Ovary (tissue), 9 donors: ENCODE measurements around the gene SOX5. TPM values are rescaled to one million over a fixed set of nuclear protein-coding genes. Genes with fewer than 3 reads are reported as not detected.

Source experiments
- DNase-seq, 5 donors: peaks; one replicate each; pipeline ENCODE4 v3.0.0-alpha.2; 2019 to 2020
- H3K27ac ChIP-seq, 2 donors: fragments of 200-600 bp; one replicate each; pipeline versions ENCODE4 v1.5.1 to v1.8.0; 2019 to 2022
- H3K27me3 ChIP-seq: fragments of 200-600 bp; one replicate; pipeline ENCODE4 v1.8.0; 2022
- H3K36me3 ChIP-seq: fragments of 200-600 bp; sonication (generic); one replicate; pipeline ENCODE4 v1.5.1; 2019
- H3K4me1 ChIP-seq: one replicate; pipeline ENCODE4 v1.8.1; 2013; ENCODE audit warnings: mild to moderate bottlenecking, moderate library complexity; ENCODE audit not compliant: insufficient read depth
- H3K4me3 ChIP-seq: fragments of 200-600 bp; sonication (generic); one replicate; pipeline ENCODE4 v1.5.1; 2017
- H3K9me3 ChIP-seq, 2 donors: fragments of 200-600 bp in 1 of 2; sonication (generic) in 1 of 2; one replicate each; pipeline versions ENCODE4 v1.5.1 to v1.8.1; 2013 to 2019; ENCODE audit warnings: mild to moderate bottlenecking in 1 of 2, moderate library complexity in 1 of 2
- CTCF ChIP-seq, 3 donors: fragments of 450-650 bp in 2 of 3; fragments of 200-600 bp in 1 of 3; IDR thresholded peaks; one replicate each; pipeline versions ENCODE4 v1.5.1 to v1.8.0; 2016 to 2022; ENCODE audit warnings: antibody characterized with exemption in 3 of 3, mild to moderate bottlenecking in 1 of 3
- EP300 ChIP-seq: sonication (generic); formaldehyde crosslinking; IDR thresholded peaks from one replicate; pipeline ENCODE4 v1.6.1; 2017; ENCODE audit warnings: antibody characterized with exemption
- POLR2A ChIP-seq: fragments of 450-650 bp; IDR thresholded peaks from one replicate; pipeline ENCODE4 v1.6.1; 2017; ENCODE audit warnings: antibody characterized with exemption, mild to moderate bottlenecking, moderate library complexity
- WGBS, 3 donors: extraction: QIAGEN DNeasy Blood & Tissue Kit in 1 of 3; methylation state at CpG; one replicate each; pipeline versions ENCODE4 v1.1.5 to v1.1.7; 2013 to 2017; 5-methylcytosine and 5-hydroxymethylcytosine counted together
- intact Hi-C, 4 donors: fragments of 100-400 bp; cut with DNase I; formaldehyde crosslinking; loops; one replicate each; pipeline versions ENCODE4 v1.11.0 to v1.15.1; 2022 to 2023
- polyA plus RNA-seq, 2 donors: library from polyadenylated mRNA; stranded (reverse); fragments of 200-250 nt in 1 of 2; fragments of 350-450 nt in 1 of 2; fragmentation: Illumina TruSeq in 1 of 2; extraction: RNeasy Lipid Tissue Mini Kit (QIAGEN cat#74804) in 1 of 2; gene quantifications; one replicate each; pipeline ENCODE4 v1.2.3, GENCODE V29; 2013 to 2014
- total RNA-seq, 7 donors: library from RNA; depleted of rRNA in 2 of 7; stranded (reverse); fragments of >200 nt in 2 of 7; fragmentation: NEBNext Ultra II Directional in 3 of 7; extraction: Animal tissue kit (Norgen Biotek cat#: 25700) in 3 of 7; gene quantifications; one replicate each; pipeline versions ENCODE4 v1.1.0 to v1.2.4, GENCODE V29; 2016 to 2023
- donor health status: DM: no; HTN: no; CAD: no; lungs with moderate emphysema.
- donor health status: DM: no; HTN: no; CAD: no.
- donor health status: Bipolar disorder and iron deficiency.
- donor health status: DM: yes; HTN: yes; CAD: no.
- donor health status: DM: no; HTN: no; CAD: no.
- donor health status: DM: yes; HTN: yes; CAD: no.

SOX5 gene
- total and polyA plus RNA-seq, 9 donors = 5.7 to 33.7 (median 21.4) TPM

GRCh38 chr12:23854598-23854997 is 94.9 kb downstream of the SOX5 start:
- no peak for DNase-seq
- Histone ChIP-seq H3K4me3 (no peak overlapping the region), H3K27me3 (no peaks in the 10 kb centered on the region), H3K36me3 (no peaks in the 10 kb centered on the region), H3K9me3 (peaks cover 0 to 3% of the 10 kb centered on the region in 2 donors), H3K4me1 (no peaks in the 10 kb centered on the region), H3K27ac (no peak overlapping the region)
- intact Hi-C loops = no loop called here
- no peak for TF ChIP-seq EP300
- TF ChIP-seq POLR2A = no peak
- TF ChIP-seq CTCF (IDR thresholded peaks at IDR 0.05) = no peak

GRCh38 chr12:23853640-23854039 is 95.8 kb downstream of the SOX5 start:
- Histone ChIP-seq H3K36me3 (no peaks in the 10 kb centered on the region), H3K9me3 (no peaks in the 10 kb centered on the region), H3K4me3 (no peak overlapping the region), H3K27me3 (no peaks in the 10 kb centered on the region), H3K4me1 (no peaks in the 10 kb centered on the region), H3K27ac (no peak overlapping the region)
- no peak for DNase-seq
- 41 to 51% (median 48%) methylated on average over 3 of the region's 3 CpGs for WGBS, 3 donors
- TF ChIP-seq CTCF (IDR thresholded peaks at IDR 0.05) (no peak), POLR2A (no peak), EP300 (no peak)
- intact Hi-C loops = no loop called here

GRCh38 chr12:23851602-23852001 is 97.9 kb downstream of the SOX5 start:
- no peaks in the 10 kb centered on the region for H3K36me3 ChIP-seq
- TF ChIP-seq POLR2A (no peak), CTCF (IDR thresholded peaks at IDR 0.05) (no peak), EP300 (no peak)

GRCh38 chr12:23847857-23848256 is 101.6 kb downstream of the SOX5 start:
- Histone ChIP-seq H3K9me3 (no peaks in the 10 kb centered on the region), H3K36me3 (no peaks in the 10 kb centered on the region), H3K27me3 (no peaks in the 10 kb centered on the region), H3K27ac (no peak overlapping the region), H3K4me1 (no peaks in the 10 kb centered on the region), H3K4me3 (no peak overlapping the region)
- intact Hi-C loops = no loop called here
- TF ChIP-seq EP300 (no peak), CTCF (IDR thresholded peaks at IDR 0.05) (no peak), POLR2A (no peak)
- DNase-seq = no peak
- WGBS, 3 donors = 93 to 100% (median 95%) methylated on average over 3 of the region's 3 CpGs

More at GRCh38 chr12:23851602-23852001, 97.9 kb downstream of the SOX5 start:
- Histone ChIP-seq H3K4me1 (no peaks in the 10 kb centered on the region), H3K4me3 (no peak overlapping the region), H3K27ac (no peak overlapping the region), H3K9me3 (no peaks in the 10 kb centered on the region), H3K27me3 (no peaks in the 10 kb centered on the region)
- intact Hi-C loops = no loop called here
- no peak for DNase-seq
- WGBS, 3 donors = 92 to 94% (median 94%) methylated on average over 2 of the region's 2 CpGs

- no peak for DNase-seq
- Histone ChIP-seq H3K36me3 (no peaks in the 10 kb centered on the region), H3K4me1 (no peaks in the 10 kb centered on the region), H3K27me3 (no peaks in the 10 kb centered on the region), H3K4me3 (no peak overlapping the region), H3K27ac (no peak overlapping the region), H3K9me3 (no peaks in the 10 kb centered on the region)
- WGBS, 3 donors = 94 to 97% (median 94%) methylated on average over 4 of the region's 4 CpGs
- intact Hi-C loops = no loop called here
- TF ChIP-seq EP300 (no peak), CTCF (IDR thresholded peaks at IDR 0.05) (no peak), POLR2A (no peak)
Observed at GRCh38 chr12:23843958-23844357, 105.5 kb downstream of the SOX5 start.
